HAP-1 (cell line): ENCODE measurements around the gene DUSP10.

ENCODE experiments used
- DNase-seq, 2 experiments: peaks; one replicate each; pipeline ENCODE4 v3.0.0-alpha.2; 2016 to 2020; ENCODE audit warnings: low spot score in 2 of 2
- H3K27me3 ChIP-seq: fragments of 250-450 bp; sonication (Bioruptor Pico); 2 replicates; pipeline ENCODE4 v1.5.1; 2020; ENCODE audit warnings: low read depth, mild to moderate bottlenecking, moderate library complexity
- H3K36me3 ChIP-seq: fragments of 250-450 bp; sonication (Bioruptor Pico); replicated peaks from 2 replicates; pipeline ENCODE4 v1.5.1; 2020; ENCODE audit warnings: mild to moderate bottlenecking
- H3K4me1 ChIP-seq: fragments of 250-450 bp; sonication (Bioruptor Pico); 2 replicates; pipeline ENCODE4 v1.5.1; 2020; ENCODE audit warnings: mild to moderate bottlenecking
- H3K4me3 ChIP-seq: fragments of 250-450 bp; sonication (Bioruptor Pico); 2 replicates; pipeline ENCODE4 v1.5.1; 2020; ENCODE audit warnings: mild to moderate bottlenecking, moderate library complexity
- H3K9me3 ChIP-seq: fragments of 250-450 bp; sonication (Bioruptor Pico); 2 replicates; pipeline ENCODE4 v1.5.1; 2020; ENCODE audit warnings: mild to moderate bottlenecking, moderate library complexity
- in situ Hi-C: fragments of 300-500 bp; cut with MboI; formaldehyde crosslinking; loops from 3 replicates; pipeline ENCODE4 v1.14.3; 2020; ENCODE audit warnings: low sequenced_read_pairs, inconsistent platforms, mixed read lengths

Gene DUSP10

GRCh38 chr1:221735999-221736398 lies 5.9 kb downstream of the DUSP10 start:
- in situ Hi-C loops, result no loop called here
- Histone ChIP-seq H3K27me3 (no peaks in the 10 kb centered on the region; the same call in 1 of the 2 replicates), H3K9me3 (no peaks in the 10 kb centered on the region), H3K4me1 (peaks cover 5% of the 10 kb centered on the region; the same call in 1 of the 2 replicates), H3K4me3 (no peak overlapping the region), H3K36me3 (no peaks in the 10 kb centered on the region)
- DNase-seq, result no peak

GRCh38 chr1:221734187-221734586 lies 7.7 kb downstream of the DUSP10 start:
- H3K9me3 ChIP-seq, result no peaks in the 10 kb centered on the region
- H3K27me3 ChIP-seq, result no peaks in the 10 kb centered on the region; the same call in 1 of the 2 replicates
- in situ Hi-C loops, result no loop called here
- H3K36me3 ChIP-seq, result no peaks in the 10 kb centered on the region
- H3K4me3 ChIP-seq, result no peak overlapping the region
- DNase-seq, result no peak
- peaks cover 5% of the 10 kb centered on the region; the same call in 1 of the 2 replicates for H3K4me1 ChIP-seq

- peaks cover 5% of the 10 kb centered on the region; the same call in 1 of the 2 replicates for H3K4me1 ChIP-seq
- no peaks in the 10 kb centered on the region for H3K9me3 ChIP-seq
- H3K4me3 ChIP-seq, result no peak overlapping the region
- H3K27me3 ChIP-seq, result no peaks in the 10 kb centered on the region; the same call in 1 of the 2 replicates
- H3K36me3 ChIP-seq, result no peaks in the 10 kb centered on the region
- DNase-seq, result peak; percentile 24 to 39
- in situ Hi-C loops, result no loop called here
These were observed 9.8 kb downstream of the DUSP10 start for GRCh38 chr1:221732052-221732451.

GRCh38 chr1:221729771-221730330 lies 12.0 kb downstream of the DUSP10 start:
- no peaks in the 10 kb centered on the region for H3K36me3 ChIP-seq
- in situ Hi-C loops, result no loop called here
- no peak overlapping the region for H3K4me3 ChIP-seq

GRCh38 chr1:221728037-221728505 lies 13.8 kb downstream of the DUSP10 start:
- Histone ChIP-seq H3K4me3 (no peak overlapping the region), H3K9me3 (no peaks in the 10 kb centered on the region; the same call in 1 of the 2 replicates), H3K27me3 (no peaks in the 10 kb centered on the region), H3K36me3 (no peaks in the 10 kb centered on the region), H3K4me1 (peaks cover 5% of the 10 kb centered on the region; the same call in 1 of the 2 replicates)
- in situ Hi-C loops, result no loop called here
- DNase-seq, result no peak

More at GRCh38 chr1:221729771-221730330, 12.0 kb downstream of the DUSP10 start:
- no peaks in the 10 kb centered on the region for H3K9me3 ChIP-seq
- no peak for DNase-seq
- H3K27me3 ChIP-seq, result no peaks in the 10 kb centered on the region; the same call in 1 of the 2 replicates
- H3K4me1 ChIP-seq, result peaks cover 5% of the 10 kb centered on the region; the same call in 1 of the 2 replicates

GRCh38 chr1:221727146-221728036 lies 14.5 kb downstream of the DUSP10 start:
- Histone ChIP-seq H3K9me3 (no peaks in the 10 kb centered on the region; the same call in 1 of the 2 replicates), H3K4me1 (peaks cover 5% of the 10 kb centered on the region; the same call in 1 of the 2 replicates), H3K36me3 (no peaks in the 10 kb centered on the region), H3K27me3 (no peaks in the 10 kb centered on the region), H3K4me3 (no peak overlapping the region)
- in situ Hi-C loops, result no loop called here
- DNase-seq, result no peak

- Histone ChIP-seq H3K36me3 (no peaks in the 10 kb centered on the region), H3K9me3 (no peaks in the 10 kb centered on the region; the same call in 1 of the 2 replicates), H3K4me3 (no peak overlapping the region), H3K4me1 (no peaks in the 10 kb centered on the region), H3K27me3 (no peaks in the 10 kb centered on the region)
- in situ Hi-C loops, result no loop called here
- no peak for DNase-seq
These were observed 15.9 kb downstream of the DUSP10 start for GRCh38 chr1:221725735-221726672.

- no peaks in the 10 kb centered on the region for H3K36me3 ChIP-seq
- no peak for DNase-seq
These were observed 16.8 kb downstream of the DUSP10 start for GRCh38 chr1:221724931-221725605.

GRCh38 chr1:221723848-221724236 lies 18.0 kb downstream of the DUSP10 start:
- in situ Hi-C loops, result no loop called here
- H3K4me1 ChIP-seq, result peaks cover 7% of the 10 kb centered on the region
- no peak for DNase-seq
- H3K9me3 ChIP-seq, result no peaks in the 10 kb centered on the region; the same call in 1 of the 2 replicates
- H3K4me3 ChIP-seq, result no peak overlapping the region
- H3K27me3 ChIP-seq, result no peaks in the 10 kb centered on the region
- H3K36me3 ChIP-seq, result no peaks in the 10 kb centered on the region

More at GRCh38 chr1:221724931-221725605, 16.8 kb downstream of the DUSP10 start:
- Histone ChIP-seq H3K9me3 (no peaks in the 10 kb centered on the region; the same call in 1 of the 2 replicates), H3K27me3 (no peaks in the 10 kb centered on the region), H3K4me3 (no peak overlapping the region), H3K4me1 (no peaks in the 10 kb centered on the region)
- in situ Hi-C loops, result no loop called here

- no peaks in the 10 kb centered on the region for H3K27me3 ChIP-seq
- H3K36me3 ChIP-seq, result no peaks in the 10 kb centered on the region
- H3K4me3 ChIP-seq, result no peak overlapping the region
- in situ Hi-C loops, result no loop called here
- no peak for DNase-seq
- H3K9me3 ChIP-seq, result no peaks in the 10 kb centered on the region; the same call in 1 of the 2 replicates
- peaks cover 11% of the 10 kb centered on the region for H3K4me1 ChIP-seq
These were observed 18.7 kb downstream of the DUSP10 start for GRCh38 chr1:221723018-221723847.

- no peak for DNase-seq
- Histone ChIP-seq H3K4me1 (peaks cover 17% of the 10 kb centered on the region), H3K27me3 (no peaks in the 10 kb centered on the region), H3K36me3 (no peaks in the 10 kb centered on the region), H3K4me3 (no peak overlapping the region), H3K9me3 (no peaks in the 10 kb centered on the region; the same call in 1 of the 2 replicates)
- in situ Hi-C loops, result no loop called here
These were observed 19.5 kb downstream of the DUSP10 start for GRCh38 chr1:221722254-221723017.
